LNCaP clone FGC (cell line): ENCODE measurements around the gene ARHGEF4.

ENCODE experiments used
- DNase-seq: peaks from one replicate; pipeline ENCODE4 v3.0.0-alpha.2; 2011; ENCODE audit warnings: low read depth
- H3K4me3 ChIP-seq: 2 replicates; pipeline ENCODE4 v1.5.1; 2011; ENCODE audit warnings: mild to moderate bottlenecking, low read depth, low read length, control low read depth
- TF ChIP-seq, protein P1 (sequence below): IDR thresholded peaks from 2 replicates; pipeline ENCODE4 v1.5.1; 2012; ENCODE audit warnings: mild to moderate bottlenecking; ENCODE audit not compliant: control insufficient read depth, insufficient read depth; ENCODE audit errors: extremely low read depth

The ARHGEF4 gene

GRCh38 chr2:130807659-130808385 lies 28.9 kb upstream of the ARHGEF4 start:
- DNase-seq = no peak
- TF ChIP-seq, protein P1, sequence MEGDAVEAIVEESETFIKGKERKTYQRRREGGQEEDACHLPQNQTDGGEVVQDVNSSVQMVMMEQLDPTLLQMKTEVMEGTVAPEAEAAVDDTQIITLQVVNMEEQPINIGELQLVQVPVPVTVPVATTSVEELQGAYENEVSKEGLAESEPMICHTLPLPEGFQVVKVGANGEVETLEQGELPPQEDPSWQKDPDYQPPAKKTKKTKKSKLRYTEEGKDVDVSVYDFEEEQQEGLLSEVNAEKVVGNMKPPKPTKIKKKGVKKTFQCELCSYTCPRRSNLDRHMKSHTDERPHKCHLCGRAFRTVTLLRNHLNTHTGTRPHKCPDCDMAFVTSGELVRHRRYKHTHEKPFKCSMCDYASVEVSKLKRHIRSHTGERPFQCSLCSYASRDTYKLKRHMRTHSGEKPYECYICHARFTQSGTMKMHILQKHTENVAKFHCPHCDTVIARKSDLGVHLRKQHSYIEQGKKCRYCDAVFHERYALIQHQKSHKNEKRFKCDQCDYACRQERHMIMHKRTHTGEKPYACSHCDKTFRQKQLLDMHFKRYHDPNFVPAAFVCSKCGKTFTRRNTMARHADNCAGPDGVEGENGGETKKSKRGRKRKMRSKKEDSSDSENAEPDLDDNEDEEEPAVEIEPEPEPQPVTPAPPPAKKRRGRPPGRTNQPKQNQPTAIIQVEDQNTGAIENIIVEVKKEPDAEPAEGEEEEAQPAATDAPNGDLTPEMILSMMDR = no peak
- no peak overlapping the region for H3K4me3 ChIP-seq

DNA sequence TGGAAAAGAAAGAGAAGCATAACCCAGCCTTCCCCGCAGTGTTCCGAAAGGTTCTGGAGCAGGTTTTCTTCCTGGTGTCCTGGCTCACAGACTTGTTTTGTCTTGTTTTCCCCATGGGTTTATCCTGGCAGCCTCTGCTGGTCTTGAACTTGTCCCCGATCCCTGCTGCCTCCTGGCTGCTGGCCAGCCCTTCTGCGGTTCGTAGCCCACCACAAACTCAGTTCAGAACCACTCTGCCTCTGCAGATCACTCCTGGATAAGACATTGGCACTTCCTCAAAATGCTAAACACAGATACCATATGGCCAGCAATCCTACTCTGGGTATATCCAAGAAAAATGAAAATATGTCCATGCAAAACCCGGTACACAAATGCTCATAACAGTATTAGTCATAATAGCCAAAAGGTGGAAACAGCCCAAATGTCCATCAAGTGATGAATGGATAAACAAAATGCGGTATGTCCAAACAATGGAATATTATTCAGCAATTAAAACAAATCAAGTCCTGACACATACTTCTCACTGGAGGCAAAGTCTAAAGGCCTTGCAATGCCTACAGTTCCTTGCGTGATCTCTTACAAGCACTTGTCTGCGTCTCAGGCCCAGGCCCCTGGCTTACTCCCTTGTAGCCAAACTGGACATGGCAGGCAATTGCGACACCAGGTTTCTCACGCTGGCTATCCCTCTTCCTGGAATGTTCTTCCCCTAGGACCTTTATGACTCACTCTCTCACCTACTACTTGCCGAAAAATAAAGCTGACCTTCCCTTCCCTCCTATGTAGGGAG lies 28.0 kb upstream of the ARHGEF4 start:
- H3K4me3 ChIP-seq = no peak overlapping the region
- no peak for DNase-seq
- TF ChIP-seq, protein P1 = no peak

DNA sequence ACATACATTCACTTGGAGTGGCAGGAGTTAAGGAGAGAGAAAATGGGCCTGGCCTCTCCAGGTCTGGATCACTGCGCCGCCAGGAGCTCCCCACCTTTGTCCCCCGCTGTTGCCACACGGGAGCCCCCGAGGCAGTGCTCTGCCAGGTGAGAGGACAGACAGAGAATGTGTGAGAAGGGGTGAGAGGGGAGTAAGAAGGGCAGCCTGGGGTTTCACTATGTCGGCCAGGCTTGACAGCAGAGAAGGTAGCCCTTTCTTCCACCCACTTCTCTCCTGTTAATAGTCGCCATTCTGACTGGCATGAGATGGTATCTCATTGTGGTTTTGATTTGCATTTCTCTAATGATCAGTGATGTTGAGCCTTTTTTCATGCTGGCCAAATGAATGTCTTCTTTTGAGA lies 26.2 kb upstream of the ARHGEF4 start:
- H3K4me3 ChIP-seq = no peak overlapping the region
- no peak for DNase-seq
- TF ChIP-seq, protein P1 = no peak

- H3K4me3 ChIP-seq = no peak overlapping the region
- TF ChIP-seq, protein P1 = no peak
- no peak for DNase-seq
Observed at GRCh38 chr2:130813722-130814121, 23.0 kb upstream of the ARHGEF4 start.

DNA sequence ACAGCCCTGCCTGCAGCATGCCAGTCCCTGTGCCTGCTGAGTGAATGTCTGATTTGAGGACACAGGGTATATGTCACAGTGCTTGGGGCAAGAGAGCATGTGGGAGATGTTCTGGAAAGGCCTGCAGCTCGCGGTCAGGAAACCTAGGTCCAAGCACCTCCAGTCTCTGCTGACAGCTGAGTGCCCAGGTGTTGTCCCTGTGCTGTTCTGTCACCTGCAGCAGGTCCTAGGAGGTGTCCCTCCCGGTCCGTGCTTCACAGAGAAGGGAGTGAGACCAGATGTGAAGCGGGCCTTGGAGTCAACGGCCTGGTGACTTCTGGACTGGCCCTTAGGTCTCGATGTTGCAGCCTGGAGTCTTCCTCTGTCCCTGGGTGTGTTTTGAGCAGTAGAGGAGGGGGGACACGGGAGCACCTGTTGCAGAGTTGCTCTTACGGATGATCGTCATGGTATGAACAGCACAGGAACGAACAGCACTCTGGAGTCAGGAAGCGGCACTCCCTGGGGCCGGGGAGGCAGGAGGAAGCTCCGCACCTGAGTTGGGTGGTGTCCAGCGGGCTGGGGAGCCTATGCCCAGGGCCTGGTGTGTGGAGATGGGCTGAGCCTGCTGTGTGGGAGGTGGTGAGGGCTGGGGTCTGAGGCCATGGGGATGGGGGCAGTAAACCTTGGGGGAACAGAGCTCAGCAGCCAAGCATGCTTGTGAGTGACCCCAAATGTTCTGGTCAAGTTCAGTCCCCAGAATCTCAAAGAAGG lies 21.6 kb upstream of the ARHGEF4 start:
- TF ChIP-seq, protein P1 = no peak
- no peak overlapping the region for H3K4me3 ChIP-seq
- DNase-seq = no peak

DNA sequence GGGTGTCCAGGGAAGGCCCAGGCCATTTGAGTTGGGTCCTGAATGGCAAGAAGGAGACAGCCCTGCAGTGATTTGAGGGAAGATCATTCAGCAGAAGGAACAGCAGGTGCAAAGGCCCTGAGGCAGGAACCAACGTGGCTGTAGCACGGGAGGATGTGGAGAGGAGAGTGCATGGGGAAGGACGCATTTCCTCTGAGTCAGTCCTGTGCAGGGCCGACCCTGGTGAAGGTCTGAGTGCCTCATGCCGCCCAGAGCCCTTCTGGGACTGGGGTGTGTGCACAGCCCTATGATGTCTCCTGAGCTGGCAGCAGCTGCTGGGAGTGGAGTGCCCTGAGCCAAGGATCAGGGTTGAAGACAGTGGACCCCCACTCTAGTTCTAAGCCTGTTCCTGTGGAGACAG lies 17.9 kb upstream of the ARHGEF4 start:
- TF ChIP-seq, protein P1 = no peak
- no peak overlapping the region for H3K4me3 ChIP-seq
- no peak for DNase-seq
